HG02981 (cell line): ENCODE results near the gene FGB.

Source experiments
- ATAC-seq: cut with Tn5 transposase; IDR thresholded peaks from one replicate; pipeline ENCODE4 v1.9.1; 2021; ENCODE audit warnings: mild to moderate bottlenecking, moderate library complexity; ENCODE audit not compliant: unreplicated experiment

The FGB gene

GRCh38 chr4:154565704-154566103 lies 2.9 kb downstream of the FGB start:
- no peak for ATAC-seq

GRCh38 chr4:154566639-154567204 lies 3.9 kb downstream of the FGB start:
- ATAC-seq: no peak

- ATAC-seq: no peak
Measured at GRCh38 chr4:154569028-154569427, 6.2 kb downstream of the FGB start.

DNA sequence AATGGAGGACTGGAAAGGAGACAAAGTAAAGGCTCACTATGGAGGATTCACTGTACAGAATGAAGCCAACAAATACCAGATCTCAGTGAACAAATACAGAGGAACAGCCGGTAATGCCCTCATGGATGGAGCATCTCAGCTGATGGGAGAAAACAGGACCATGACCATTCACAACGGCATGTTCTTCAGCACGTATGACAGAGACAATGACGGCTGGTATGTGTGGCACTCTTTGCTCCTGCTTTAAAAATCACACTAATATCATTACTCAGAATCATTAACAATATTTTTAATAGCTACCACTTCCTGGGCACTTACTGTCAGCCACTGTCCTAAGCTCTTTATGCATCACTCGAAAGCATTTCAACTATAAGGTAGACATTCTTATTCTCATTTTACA lies 6.8 kb downstream of the FGB start:
- no peak for ATAC-seq

- ATAC-seq: no peak
Measured at GRCh38 chr4:154573190-154573870, 10.5 kb downstream of the FGB start.

DNA sequence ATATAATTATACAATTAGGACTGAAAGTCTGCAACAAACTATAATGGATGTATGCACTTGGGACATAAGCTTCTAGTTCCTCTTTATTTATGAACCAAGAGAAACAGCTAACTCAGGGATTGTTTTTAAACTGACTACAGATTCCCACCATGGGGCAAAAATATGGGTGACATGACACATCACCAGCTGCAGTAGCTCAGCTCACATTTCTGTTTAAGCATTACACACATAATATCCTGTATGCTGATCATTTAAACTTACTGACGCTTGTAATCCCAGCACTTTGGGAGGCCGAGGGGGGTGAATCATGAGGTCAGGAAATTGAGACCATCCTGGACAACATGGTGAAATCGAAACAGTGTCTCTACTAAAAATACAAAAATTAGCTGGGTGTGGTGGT lies 11.5 kb downstream of the FGB start:
- ATAC-seq: no peak

- no peak for ATAC-seq
Measured at GRCh38 chr4:154577324-154577723, 14.5 kb downstream of the FGB start.

DNA sequence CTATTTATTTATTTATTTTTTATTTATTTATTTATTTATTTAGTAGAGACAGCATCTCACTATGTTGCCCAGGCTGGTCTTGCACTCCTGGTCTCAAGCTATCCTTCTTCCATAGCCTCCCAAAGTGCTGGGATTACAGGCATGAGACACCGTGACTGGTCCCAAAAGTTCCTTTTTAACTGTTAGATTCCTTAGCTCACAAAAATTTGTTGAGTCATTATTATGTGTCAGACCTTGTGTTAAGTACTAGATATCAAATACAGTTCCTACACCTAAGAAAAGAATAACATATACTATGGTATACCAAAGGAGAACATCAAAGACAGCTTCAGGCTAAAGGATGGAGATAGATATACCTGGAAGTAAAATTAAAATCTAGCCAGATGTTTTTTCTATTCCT lies 16.1 kb downstream of the FGB start:
- no peak for ATAC-seq

- ATAC-seq: no peak
Measured at GRCh38 chr4:154579927-154580326, 17.1 kb downstream of the FGB start.

DNA sequence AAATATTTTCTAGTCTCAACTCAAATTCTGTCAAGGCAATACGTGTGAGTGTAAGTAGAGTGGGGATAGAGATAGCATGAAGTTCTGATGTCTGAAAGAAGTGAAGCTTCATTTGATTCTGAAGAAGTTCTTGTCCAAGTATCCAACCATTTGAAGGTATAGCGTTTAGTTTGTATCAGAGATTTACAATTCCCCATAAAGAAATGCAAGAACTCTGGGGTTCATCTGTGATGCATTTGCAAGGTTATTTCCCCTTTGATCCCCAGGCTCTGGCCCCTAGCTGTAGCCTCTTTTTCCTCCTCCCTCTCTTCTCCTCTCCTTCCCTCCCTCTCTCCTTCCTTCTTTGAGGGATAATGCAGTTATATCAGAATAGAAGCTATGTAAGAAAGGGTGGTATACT lies 19.9 kb downstream of the FGB start:
- no peak for ATAC-seq

DNA sequence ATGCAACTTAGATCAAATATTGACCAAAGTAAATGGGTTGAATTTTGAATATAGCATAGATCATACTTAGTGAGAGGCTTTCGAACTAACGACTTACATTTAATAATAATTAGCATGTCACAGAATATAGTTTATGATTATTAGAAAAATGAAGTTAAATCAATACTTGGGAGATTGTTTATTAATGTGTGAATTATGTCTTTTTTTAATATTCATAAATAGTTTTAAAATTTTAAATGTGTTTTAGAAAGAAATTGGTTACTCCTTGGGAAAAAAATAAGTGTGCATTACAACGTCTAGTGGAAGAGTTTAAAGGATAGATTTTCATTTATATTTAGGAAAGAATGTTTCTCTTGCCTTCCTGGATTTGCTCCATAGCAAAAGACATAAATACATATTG lies 20.4 kb downstream of the FGB start:
- ATAC-seq: no peak

DNA sequence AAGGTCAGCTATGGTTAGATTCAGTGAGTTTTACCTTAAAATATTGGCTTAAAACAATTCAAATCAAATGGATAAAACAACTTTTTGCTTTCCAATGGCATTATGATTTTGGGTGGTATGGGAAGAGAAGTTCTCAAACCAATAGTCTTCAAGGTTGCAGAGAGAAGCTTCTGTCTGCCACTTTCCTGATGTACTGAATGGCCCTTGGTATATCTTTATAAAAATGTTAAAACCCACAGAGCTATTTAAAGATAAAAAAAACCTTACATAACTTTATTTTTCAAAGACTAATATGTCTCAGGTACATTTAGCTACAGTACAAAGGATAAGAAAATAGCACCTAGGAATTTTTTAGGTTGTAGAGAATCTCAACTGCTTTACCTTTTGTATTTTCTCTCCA lies 20.9 kb downstream of the FGB start:
- no peak for ATAC-seq

GRCh38 chr4:154584259-154584658 lies 21.4 kb downstream of the FGB start:
- ATAC-seq: no peak

- ATAC-seq: no peak
Measured at GRCh38 chr4:154585369-154586018, 22.7 kb downstream of the FGB start.

DNA sequence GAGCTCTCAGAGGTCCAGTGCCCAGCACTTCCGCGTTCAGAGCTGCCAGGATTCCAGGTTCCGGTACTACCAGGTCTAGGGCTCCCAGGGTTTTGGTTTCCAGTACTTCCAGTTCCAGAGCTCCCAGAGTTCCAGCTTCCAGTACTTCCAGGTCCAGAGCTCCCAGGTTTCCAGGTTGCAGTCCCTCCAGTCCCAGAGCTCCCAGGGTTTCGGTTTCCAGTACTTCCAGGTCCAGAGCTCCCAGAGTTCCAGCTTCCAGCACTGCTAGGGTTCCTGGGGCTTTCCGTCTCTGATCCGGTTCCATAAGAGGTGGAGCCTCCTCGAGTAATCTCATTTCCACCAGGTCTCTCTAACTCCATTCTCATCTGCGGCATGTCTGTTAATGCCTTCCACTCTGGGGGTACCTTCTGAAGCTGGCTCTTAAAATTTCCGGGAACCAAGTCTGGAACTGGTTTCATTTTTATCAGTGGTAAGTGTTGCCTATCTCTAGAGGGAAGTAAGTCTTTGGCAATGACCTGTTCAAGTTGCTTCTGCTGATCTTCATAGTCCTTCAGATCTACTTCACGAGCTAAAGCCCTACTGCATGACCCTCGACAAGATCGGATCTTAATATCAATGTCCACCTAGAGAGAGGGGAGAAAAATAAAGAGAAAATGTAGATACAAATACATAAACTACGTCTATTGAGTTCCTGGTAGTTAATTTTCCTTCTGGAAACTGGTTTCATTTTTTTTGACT lies 23.7 kb downstream of the FGB start:
- ATAC-seq: no peak

DNA sequence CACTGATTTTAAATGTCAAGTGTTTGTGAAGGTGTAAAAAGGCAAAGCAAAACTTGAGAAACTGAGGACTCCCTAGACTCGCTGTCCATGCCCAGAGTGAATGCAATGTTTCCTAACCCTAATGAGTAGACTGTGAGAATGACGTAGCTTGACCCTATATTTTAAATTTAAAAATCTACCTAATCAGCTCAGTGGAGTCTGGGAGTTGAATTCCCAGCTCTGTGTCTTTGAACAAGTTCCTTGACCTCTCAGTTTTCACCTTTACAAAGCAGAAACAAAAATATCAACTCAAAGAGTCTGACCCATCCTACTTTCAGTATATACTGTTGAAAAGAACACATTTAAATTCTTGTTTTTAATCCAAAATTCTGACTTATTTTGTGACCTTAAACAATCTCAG lies 25.4 kb downstream of the FGB start:
- ATAC-seq: no peak

- ATAC-seq: no peak
Measured at GRCh38 chr4:154589296-154590197, 26.7 kb downstream of the FGB start.

DNA sequence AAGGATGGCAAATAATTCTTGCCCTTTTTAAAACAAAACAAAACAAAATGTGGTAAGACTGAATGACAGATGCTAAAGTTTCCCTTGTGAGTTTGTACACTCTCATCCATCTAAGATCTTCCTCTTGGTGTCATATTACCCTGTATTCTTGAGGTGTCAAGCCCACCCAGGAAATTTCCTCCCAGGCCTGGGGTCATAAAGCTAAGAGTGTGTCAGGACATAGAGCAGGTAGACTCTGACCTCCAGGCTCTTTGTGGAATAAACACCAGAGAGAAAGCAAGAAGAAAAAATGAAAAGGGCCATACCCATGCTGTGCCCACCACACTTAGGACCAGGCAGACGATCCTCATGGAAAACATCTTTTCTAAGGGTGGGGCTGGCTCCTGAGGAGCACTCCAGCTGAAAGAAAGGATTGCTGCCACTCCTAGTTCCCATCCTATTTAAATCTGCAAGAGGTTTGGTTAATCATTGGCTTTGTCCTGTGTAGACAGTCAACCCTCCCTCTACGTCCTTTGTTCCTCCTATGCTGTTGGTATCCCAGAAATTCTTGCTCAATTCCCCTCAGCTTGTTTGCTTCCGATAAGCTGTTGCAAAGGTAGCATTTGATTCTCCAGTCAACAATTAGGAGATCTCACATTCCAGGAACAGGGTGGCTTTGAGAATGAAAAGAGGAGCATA lies 27.7 kb downstream of the FGB start, which contains the start of gene FGA:
Gene FGA (minus strand): TSS at position 414 of the 678 bp plus-strand sequence. CDS start 55 bp downstream, at position 359.
- no peak for ATAC-seq

GRCh38 chr4:154591890-154592289 lies 29.1 kb downstream of the FGB start:
- no peak for ATAC-seq

DNA sequence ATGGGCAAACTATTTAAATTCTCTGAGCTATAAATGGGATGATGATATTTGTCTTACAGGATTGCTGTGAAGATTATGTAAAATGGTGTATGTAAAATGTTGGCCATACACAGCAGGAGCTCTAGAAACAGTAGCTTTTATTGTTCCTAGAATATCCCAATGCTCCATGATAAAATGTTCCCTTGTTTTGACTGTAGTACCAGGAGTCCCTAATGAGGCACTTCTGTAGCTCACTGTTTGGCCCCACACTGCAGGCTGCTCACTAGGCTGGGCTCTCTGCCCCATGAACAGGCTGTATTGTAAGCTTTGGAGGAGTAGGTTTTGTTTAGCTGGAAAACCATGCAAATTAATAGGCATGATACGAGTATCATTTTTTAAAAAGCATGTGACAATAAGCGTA lies 31.1 kb downstream of the FGB start:
- ATAC-seq: no peak
